Nephron (organoid): Measurements from ENCODE around the gene LRCH3.

Experiments used
- H3K27ac Mint-ChIP-seq, 3 experiments: 2 replicates each; pipeline ENCODE4 v1.8.0; 2020; ENCODE audit warnings: mixed read lengths in 3 of 3, mild to moderate bottlenecking in 2 of 3, moderate library complexity in 1 of 3
- H3K27me3 Mint-ChIP-seq: 2 replicates; pipeline ENCODE4 v1.8.0; 2021; ENCODE audit warnings: low read depth, mild to moderate bottlenecking, moderate library complexity, mixed read lengths
- H3K36me3 Mint-ChIP-seq: 2 replicates; pipeline ENCODE4 v1.8.0; 2020; ENCODE audit warnings: low read depth, mixed read lengths
- H3K4me1 Mint-ChIP-seq: 2 replicates; pipeline ENCODE4 v1.8.0; 2020; ENCODE audit warnings: mixed read lengths
- H3K4me3 Mint-ChIP-seq, 3 experiments: 2 replicates each; pipeline ENCODE4 v1.8.0; 2020; ENCODE audit warnings: mild to moderate bottlenecking in 3 of 3, mixed read lengths in 3 of 3, moderate library complexity in 2 of 3
- H3K9me3 Mint-ChIP-seq: 2 replicates; pipeline ENCODE4 v1.8.0; 2020; ENCODE audit warnings: mixed read lengths
- TF ChIP-seq, protein P1 (sequence below), 3 experiments: fragments of 200-600 bp; sonication (generic); IDR thresholded peaks; one replicate each; pipeline ENCODE4 v1.5.0; 2021; ENCODE audit warnings: antibody characterized with exemption in 3 of 3; ENCODE audit not compliant: unreplicated experiment in 3 of 3

LRCH3 gene

DNA sequence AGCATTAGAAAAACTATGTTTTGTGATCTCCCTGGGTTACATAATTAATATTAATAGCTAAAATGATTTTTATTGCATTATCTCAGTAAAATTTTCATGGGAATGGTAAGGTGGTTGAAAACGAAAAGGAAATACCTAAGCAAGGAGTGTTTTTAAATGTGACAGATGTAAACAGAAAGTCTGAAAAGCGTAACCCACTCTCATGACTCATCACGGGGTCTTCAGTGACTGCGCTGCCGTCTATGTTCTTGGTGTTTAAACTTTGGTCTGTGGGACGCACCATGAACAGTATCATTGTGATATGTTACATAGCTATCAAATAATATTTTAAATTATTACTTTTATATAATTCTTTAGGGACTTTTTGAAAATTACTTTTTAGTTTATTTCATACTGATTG, 19.8 kb downstream of the LRCH3 start:
- Mint-ChIP-seq H3K4me3 (no peak overlapping the region), H3K36me3 (peaks cover 18% of the 10 kb centered on the region), H3K27me3 (no peaks in the 10 kb centered on the region), H3K27ac (no peak overlapping the region), H3K4me1 (peaks cover 30% of the 10 kb centered on the region), H3K9me3 (no peaks in the 10 kb centered on the region)
- TF ChIP-seq, protein P1, sequence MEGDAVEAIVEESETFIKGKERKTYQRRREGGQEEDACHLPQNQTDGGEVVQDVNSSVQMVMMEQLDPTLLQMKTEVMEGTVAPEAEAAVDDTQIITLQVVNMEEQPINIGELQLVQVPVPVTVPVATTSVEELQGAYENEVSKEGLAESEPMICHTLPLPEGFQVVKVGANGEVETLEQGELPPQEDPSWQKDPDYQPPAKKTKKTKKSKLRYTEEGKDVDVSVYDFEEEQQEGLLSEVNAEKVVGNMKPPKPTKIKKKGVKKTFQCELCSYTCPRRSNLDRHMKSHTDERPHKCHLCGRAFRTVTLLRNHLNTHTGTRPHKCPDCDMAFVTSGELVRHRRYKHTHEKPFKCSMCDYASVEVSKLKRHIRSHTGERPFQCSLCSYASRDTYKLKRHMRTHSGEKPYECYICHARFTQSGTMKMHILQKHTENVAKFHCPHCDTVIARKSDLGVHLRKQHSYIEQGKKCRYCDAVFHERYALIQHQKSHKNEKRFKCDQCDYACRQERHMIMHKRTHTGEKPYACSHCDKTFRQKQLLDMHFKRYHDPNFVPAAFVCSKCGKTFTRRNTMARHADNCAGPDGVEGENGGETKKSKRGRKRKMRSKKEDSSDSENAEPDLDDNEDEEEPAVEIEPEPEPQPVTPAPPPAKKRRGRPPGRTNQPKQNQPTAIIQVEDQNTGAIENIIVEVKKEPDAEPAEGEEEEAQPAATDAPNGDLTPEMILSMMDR (IDR thresholded peaks at IDR 0.05; ENCODE audit: unreplicated experiment in 3 of 3), result no peak

DNA sequence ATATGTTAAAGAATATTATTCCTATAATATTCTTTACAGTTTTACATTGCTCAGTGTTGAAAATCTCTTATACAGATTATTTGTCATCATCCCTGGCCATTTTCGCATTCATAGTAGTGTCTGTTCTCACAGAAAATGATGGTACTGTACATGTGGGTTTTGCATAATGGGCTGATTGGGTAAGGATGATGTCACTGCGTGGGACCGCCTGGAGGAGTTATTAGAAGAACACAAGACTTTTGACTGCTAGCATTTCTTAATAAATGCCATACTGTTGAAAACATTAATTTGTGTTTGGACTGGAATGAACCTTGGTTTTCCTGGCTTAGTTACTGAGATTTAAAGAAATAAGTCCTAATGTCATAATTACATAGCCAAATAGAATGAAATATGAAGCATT, 20.3 kb downstream of the LRCH3 start:
- Mint-ChIP-seq H3K27ac (no peak overlapping the region), H3K36me3 (peaks cover 21% of the 10 kb centered on the region), H3K9me3 (no peaks in the 10 kb centered on the region), H3K4me3 (no peak overlapping the region), H3K27me3 (no peaks in the 10 kb centered on the region), H3K4me1 (peaks cover 30% of the 10 kb centered on the region)
- TF ChIP-seq, protein P1 (IDR thresholded peaks at IDR 0.05; ENCODE audit: unreplicated experiment in 3 of 3), result no peak

DNA sequence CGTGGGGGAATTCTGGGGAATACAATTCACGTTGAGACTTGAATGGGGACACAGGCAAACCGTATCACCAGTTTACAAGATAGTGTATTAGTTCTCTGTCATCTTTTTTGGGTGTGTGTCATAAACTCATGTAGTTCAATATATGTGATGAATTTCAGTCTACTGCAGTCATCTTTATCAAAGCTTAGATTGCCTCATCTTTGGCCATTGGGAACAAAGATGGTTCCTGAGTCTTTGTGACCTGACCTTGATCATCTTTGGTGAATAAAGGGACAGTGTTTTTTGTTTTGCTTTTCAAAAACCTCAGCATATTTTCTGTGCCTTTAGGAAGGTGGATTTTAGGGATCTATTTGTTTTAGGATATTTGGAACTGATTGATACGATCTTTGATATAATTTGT, 23.3 kb downstream of the LRCH3 start:
- Mint-ChIP-seq H3K9me3 (no peaks in the 10 kb centered on the region), H3K36me3 (peaks cover 29% of the 10 kb centered on the region), H3K27ac (no peak overlapping the region), H3K27me3 (no peaks in the 10 kb centered on the region), H3K4me3 (no peak overlapping the region), H3K4me1 (peaks cover 11% of the 10 kb centered on the region)
- TF ChIP-seq, protein P1 (IDR thresholded peaks at IDR 0.05; ENCODE audit: unreplicated experiment in 3 of 3), result no peak

DNA sequence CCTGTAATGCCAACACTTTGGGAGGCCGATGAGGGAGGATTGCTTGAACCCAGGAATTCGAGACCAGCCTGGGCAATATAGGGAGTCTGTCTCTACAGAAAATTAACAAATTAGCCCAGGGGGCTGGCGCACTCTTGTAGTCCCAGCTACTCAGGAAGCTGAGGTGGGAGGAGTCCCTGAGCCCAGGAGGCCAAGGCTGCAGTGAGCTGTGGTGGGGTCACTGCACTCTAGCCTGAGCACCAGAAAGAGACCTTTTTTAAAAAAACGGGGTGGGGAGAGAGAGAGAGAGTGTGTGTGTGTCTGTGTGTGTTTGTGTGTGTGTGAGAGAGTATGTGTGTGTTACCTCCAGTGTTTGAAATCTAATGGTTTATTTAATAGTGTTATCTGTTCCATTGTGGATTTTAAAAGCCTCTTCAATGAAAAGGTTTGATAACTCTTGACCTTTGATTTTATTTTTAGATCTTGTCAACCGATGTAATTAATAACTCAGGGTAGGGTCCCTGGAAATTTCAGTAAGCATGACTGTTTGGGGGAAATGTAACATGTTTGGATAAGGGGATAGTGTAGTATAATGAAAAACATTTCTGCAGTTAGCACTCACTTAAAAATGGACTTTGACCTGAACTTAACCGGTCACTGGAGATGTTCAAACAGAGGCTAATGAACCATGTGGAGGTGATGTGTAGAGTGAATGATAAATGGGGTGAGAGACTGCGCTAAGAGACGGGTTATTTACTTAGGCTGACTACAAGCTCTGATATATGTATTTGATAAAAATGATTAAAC, 29.7 kb downstream of the LRCH3 start:
- no peaks in the 10 kb centered on the region for H3K4me1 Mint-ChIP-seq
- peak overlapping the region in 1 of 3 experiments; percentile 22 for H3K4me3 Mint-ChIP-seq
- TF ChIP-seq, protein P1 (IDR thresholded peaks at IDR 0.05; ENCODE audit: unreplicated experiment in 3 of 3), result no peak

DNA sequence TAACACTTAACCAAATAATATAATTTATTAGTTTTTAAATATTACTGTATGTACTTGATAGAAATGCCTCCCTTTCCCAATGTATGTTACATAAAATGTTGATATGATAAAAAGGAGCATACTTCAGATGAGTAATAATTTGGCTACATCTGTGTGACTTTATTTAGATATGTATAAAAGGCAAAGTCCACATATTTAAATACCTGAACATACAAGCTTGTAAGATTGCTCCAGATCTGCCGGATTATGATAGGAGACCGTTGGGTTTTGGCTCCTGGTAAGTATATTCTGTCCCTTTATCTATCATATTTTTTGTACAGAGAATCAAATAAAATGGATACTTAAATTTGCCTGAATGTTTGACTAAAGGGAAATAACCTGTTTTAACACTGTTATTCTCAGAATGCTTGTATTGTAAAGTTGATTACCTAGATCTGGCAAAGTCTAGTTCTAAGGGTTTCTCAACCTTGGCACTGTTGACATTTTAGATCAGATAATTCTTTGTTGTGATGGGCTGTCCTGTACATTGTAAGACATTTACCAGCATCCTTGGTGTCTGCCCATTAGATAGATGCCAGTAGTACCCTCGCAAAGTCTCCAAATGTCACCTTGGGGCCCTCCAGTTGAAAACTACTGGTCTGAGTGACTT, 38.5 kb downstream of the LRCH3 start:
- H3K4me1 Mint-ChIP-seq, result no peaks in the 10 kb centered on the region
- H3K4me3 Mint-ChIP-seq, result no peak overlapping the region
- TF ChIP-seq, protein P1 (IDR thresholded peaks at IDR 0.05; ENCODE audit: unreplicated experiment in 3 of 3), result no peak
- H3K36me3 Mint-ChIP-seq, result peaks cover 66% of the 10 kb centered on the region
- no peaks in the 10 kb centered on the region for H3K9me3 Mint-ChIP-seq
- H3K27ac Mint-ChIP-seq, result no peak overlapping the region
- no peaks in the 10 kb centered on the region for H3K27me3 Mint-ChIP-seq

More for the DNA sequence above, 29.7 kb downstream of the LRCH3 start:
- Mint-ChIP-seq H3K9me3 (no peaks in the 10 kb centered on the region), H3K27ac (peak overlapping the region in 2 of 3 experiments; percentile 14 to 27), H3K36me3 (peaks cover 57% of the 10 kb centered on the region), H3K27me3 (no peaks in the 10 kb centered on the region)
